ENCODE measurements around the gene CREBL2.
"Not testable (repeated sequence)": the region's sequence is repeated elsewhere in the genome, so short reads cannot be mapped to it uniquely, and the experiment has no call there.

Gene CREBL2

GRCh38 chr12:12599750-12600643 lies 11.7 kb upstream of the CREBL2 start:
- no peak for DNase-seq

GRCh38 chr12:12600659-12601058 lies 11.0 kb upstream of the CREBL2 start:
- DNase-seq, result no peak

GRCh38 chr12:12604740-12605139 lies 6.9 kb upstream of the CREBL2 start:
- no peak for DNase-seq

GRCh38 chr12:12606781-12607589 lies 4.7 kb upstream of the CREBL2 start:
- DNase-seq, result no peak

GRCh38 chr12:12608557-12608957 lies 3.1 kb upstream of the CREBL2 start:
- DNase-seq, result peak; percentile 19

- DNase-seq, result no peak
These were observed 2.0 kb upstream of the CREBL2 start for GRCh38 chr12:12609692-12610091.

GRCh38 chr12:12610711-12611110 lies 965 bp upstream of the CREBL2 start:
- no peak for DNase-seq

- DNase-seq, result peak; percentile 59
These were observed 682 bp downstream of the CREBL2 start for GRCh38 chr12:12612358-12612757.

GRCh38 chr12:12613344-12613743 lies 1.7 kb downstream of the CREBL2 start:
- DNase-seq, result no peak

- DNase-seq, result no peak
These were observed 2.7 kb downstream of the CREBL2 start for GRCh38 chr12:12614342-12614741.

- DNase-seq, result no peak
These were observed 5.0 kb downstream of the CREBL2 start for GRCh38 chr12:12616512-12617310.

- not testable (repeated sequence) for DNase-seq
These were observed 6.4 kb downstream of the CREBL2 start for GRCh38 chr12:12618064-12618463.

GRCh38 chr12:12620730-12621315 lies 9.1 kb downstream of the CREBL2 start:
- no peak for DNase-seq

- no peak for DNase-seq
These were observed 10.7 kb downstream of the CREBL2 start for GRCh38 chr12:12622418-12622817.

- peak; percentile 16 for DNase-seq
These were observed 12.9 kb downstream of the CREBL2 start for GRCh38 chr12:12624498-12624992.

- DNase-seq, result no peak
These were observed 14.8 kb downstream of the CREBL2 start for GRCh38 chr12:12626471-12626870.

- no peak for DNase-seq
These were observed 15.7 kb downstream of the CREBL2 start for GRCh38 chr12:12627308-12627827.

- no peak for DNase-seq
These were observed 16.3 kb downstream of the CREBL2 start for GRCh38 chr12:12628013-12628412.

GRCh38 chr12:12630850-12631249 lies 19.2 kb downstream of the CREBL2 start:
- DNase-seq, result no peak

GRCh38 chr12:12635651-12636050 lies 24.0 kb downstream of the CREBL2 start:
- DNase-seq, result no peak

GRCh38 chr12:12636641-12637040 lies 25.0 kb downstream of the CREBL2 start:
- DNase-seq, result no peak

GRCh38 chr12:12639995-12640394 lies 28.3 kb downstream of the CREBL2 start:
- DNase-seq, result not testable (repeated sequence)

Measured in NCI-H146 (cell line).